HEK293 (cell line): ENCODE data around the gene CXXC1.

Source experiments
- CTCF ChIA-PET: fragments of 350-600 bp; formaldehyde crosslinking; extraction: SDS; loops from one replicate; lab custom pipeline; 2021; ENCODE audit warnings: antibody characterized with exemption; lab: Yijun Ruan, JAX
- POLR2A ChIA-PET: fragments of 300-600 bp; formaldehyde crosslinking; extraction: SDS; loops from one replicate; lab custom pipeline; 2020; ENCODE audit warnings: antibody characterized with exemption, inconsistent platforms; lab: Yijun Ruan, JAX
- H3K27ac ChIP-seq: fragments of 200-500 bp; sonication (Bioruptor generic); 2 replicates; pipeline ENCODE4 v1.5.1; 2014; ENCODE audit warnings: low read depth, low read length, control low read depth, inconsistent platforms; ENCODE audit errors: extremely low read depth
- H3K36me3 ChIP-seq, 2 experiments: fragments of 200-500 bp in 1 of 2; sonication (Bioruptor generic) in 1 of 2; 1 replicate in 1 of 2; 2 replicates in 1 of 2; pipeline ENCODE4 v1.5.1; 2014 to 2017; ENCODE audit warnings: inconsistent platforms in 2 of 2, low read length in 2 of 2; ENCODE audit not compliant: control insufficient read depth in 2 of 2, insufficient read depth in 1 of 2
- H3K4me1 ChIP-seq: fragments of 200-500 bp; sonication (Bioruptor generic); 2 replicates; pipeline ENCODE4 v1.5.1; 2014; ENCODE audit warnings: mild to moderate bottlenecking, low read length, inconsistent platforms; ENCODE audit not compliant: control insufficient read depth, insufficient read depth
- H3K4me3 ChIP-seq: 2 replicates; pipeline ENCODE4 v1.5.1; 2011; ENCODE audit warnings: low read depth, mild to moderate bottlenecking, control low read depth, low read length, moderate library complexity
- H3K9me3 ChIP-seq: fragments of 200-500 bp; sonication (Bioruptor generic); 2 replicates; pipeline ENCODE4 v1.5.1; 2014; ENCODE audit warnings: low read depth, low read length, inconsistent platforms; ENCODE audit not compliant: control insufficient read depth, insufficient read depth
- KLF8 ChIP-seq: fragments of 450-650 bp; formaldehyde crosslinking; IDR thresholded peaks from 2 replicates; pipeline ENCODE4 v1.5.1; 2016; ENCODE audit warnings: missing biosample characterization, missing genetic modification characterization
- PRDM4 ChIP-seq: fragments of 450-650 bp; formaldehyde crosslinking; IDR thresholded peaks from 2 replicates; pipeline ENCODE4 v1.5.1; 2017; ENCODE audit warnings: missing biosample characterization, missing genetic modification characterization
- SP3 ChIP-seq: fragments of 450-650 bp; formaldehyde crosslinking; IDR thresholded peaks from 2 replicates; pipeline ENCODE4 v1.5.1; 2016; ENCODE audit warnings: missing biosample characterization, missing genetic modification characterization
- TCF7L2 ChIP-seq: IDR thresholded peaks from 2 replicates; pipeline ENCODE4 v1.6.1; 2011; ENCODE audit warnings: low read depth, mild to moderate bottlenecking, inconsistent platforms, low read length, moderate library complexity, borderline replicate concordance
- TSHZ1 ChIP-seq: fragments of 450-650 bp; formaldehyde crosslinking; IDR thresholded peaks from 2 replicates; pipeline ENCODE4 v1.5.1; 2016; ENCODE audit warnings: missing biosample characterization, missing genetic modification characterization, borderline replicate concordance
- YY2 ChIP-seq: fragments of 450-650 bp; formaldehyde crosslinking; IDR thresholded peaks from 2 replicates; pipeline ENCODE4 v1.5.1; 2016; ENCODE audit warnings: missing biosample characterization, missing genetic modification characterization
- ZBTB49 ChIP-seq: fragments of 450-650 bp; formaldehyde crosslinking; IDR thresholded peaks from 2 replicates; pipeline ENCODE4 v1.5.1; 2016; ENCODE audit warnings: missing biosample characterization, missing genetic modification characterization, low read depth
- ZFHX2 ChIP-seq: fragments of 450-650 bp; formaldehyde crosslinking; conservative IDR thresholded peaks from 2 replicates; pipeline ENCODE4 v1.5.1; 2016; ENCODE audit warnings: missing biosample characterization, missing genetic modification characterization
- ZNF155 ChIP-seq: fragments of 450-650 bp; formaldehyde crosslinking; IDR thresholded peaks from 2 replicates; pipeline ENCODE4 v1.5.1; 2016; ENCODE audit warnings: missing biosample characterization, missing genetic modification characterization
- ZNF223 ChIP-seq: fragments of 450-650 bp; formaldehyde crosslinking; IDR thresholded peaks from 2 replicates; pipeline ENCODE4 v1.5.1; 2016; ENCODE audit warnings: missing biosample characterization, missing genetic modification characterization
- ZNF274 ChIP-seq, 2 experiments: fragments of 200-500 bp in 1 of 2; fragments of 450-650 bp in 1 of 2; sonication (Bioruptor generic) in 1 of 2; formaldehyde crosslinking in 1 of 2; IDR thresholded peaks; 2 replicates each; pipeline versions ENCODE4 v1.5.1 to v1.6.1; 2014 to 2016; ENCODE audit warnings: borderline replicate concordance in 1 of 2, inconsistent platforms in 1 of 2, low read length in 1 of 2, missing biosample characterization in 1 of 2, missing genetic modification characterization in 1 of 2
- ZNF311 ChIP-seq: fragments of 450-650 bp; formaldehyde crosslinking; IDR thresholded peaks from 2 replicates; pipeline ENCODE4 v1.5.1; 2017; ENCODE audit warnings: missing biosample characterization, missing genetic modification characterization, borderline replicate concordance
- ZNF521 ChIP-seq: fragments of 450-650 bp; formaldehyde crosslinking; IDR thresholded peaks from 2 replicates; pipeline ENCODE4 v1.5.1; 2017; ENCODE audit warnings: missing biosample characterization, mild to moderate bottlenecking, missing genetic modification characterization
- ZNF544 ChIP-seq: fragments of 450-650 bp; formaldehyde crosslinking; IDR thresholded peaks from 2 replicates; pipeline ENCODE4 v1.5.0; 2017; ENCODE audit warnings: missing biosample characterization, missing genetic modification characterization
- ZNF555 ChIP-seq: fragments of 450-650 bp; formaldehyde crosslinking; conservative IDR thresholded peaks from 2 replicates; pipeline ENCODE4 v1.5.1; 2017; ENCODE audit warnings: missing biosample characterization, mild to moderate bottlenecking, missing genetic modification characterization, inconsistent platforms
- ZNF558 ChIP-seq: fragments of 450-650 bp; formaldehyde crosslinking; IDR thresholded peaks from 2 replicates; pipeline ENCODE4 v1.5.1; 2016; ENCODE audit warnings: missing biosample characterization, missing genetic modification characterization
- ZNF585B ChIP-seq: fragments of 450-650 bp; formaldehyde crosslinking; IDR thresholded peaks from 2 replicates; pipeline ENCODE4 v1.5.1; 2016; ENCODE audit warnings: missing biosample characterization, missing genetic modification characterization
- ZNF623 ChIP-seq: fragments of 450-650 bp; formaldehyde crosslinking; IDR thresholded peaks from 2 replicates; pipeline ENCODE4 v1.5.1; 2016; ENCODE audit warnings: missing biosample characterization, missing genetic modification characterization
- ZNF629 ChIP-seq: fragments of 450-650 bp; formaldehyde crosslinking; IDR thresholded peaks from 2 replicates; pipeline ENCODE4 v1.5.1; 2017; ENCODE audit warnings: missing biosample characterization, missing genetic modification characterization

CXXC1 gene

GRCh38 chr18:50320719-50321118 is 33.2 kb upstream of the CXXC1 start:
- POLR2A ChIA-PET: no interaction called here
- H3K36me3 ChIP-seq: no peaks in the 10 kb centered on the region
- no peaks in the 10 kb centered on the region for H3K4me1 ChIP-seq
- CTCF ChIA-PET: interaction anchor here (0.6 to 1.2 kb wide), 2 partner anchors 15 to 37 kb away, joined by 3 to 5 read pairs; no protein-coding TSS in a partner anchor
- no peak for TF ChIP-seq ZNF311 (tag by site-specific recombination)
- no peak for TF ChIP-seq SP3
- no peak for TF ChIP-seq ZNF521
- TF ChIP-seq TCF7L2: no peak
- no peak for TF ChIP-seq TSHZ1
- no peak for TF ChIP-seq ZNF223 (tag by site-specific recombination)
- no peak for TF ChIP-seq ZNF544 (tag by site-specific recombination)
- no peak for TF ChIP-seq ZFHX2
- TF ChIP-seq ZNF274 (IDR thresholded peaks at IDR 0.05; ENCODE audit: low read length): no peak
- TF ChIP-seq ZNF274 (tag by site-specific recombination; IDR thresholded peaks at IDR 0.05; ENCODE audit: borderline replicate concordance): no peak
- TF ChIP-seq KLF8 (tag by site-specific recombination): no peak
- TF ChIP-seq ZNF629 (tag by site-specific recombination): no peak
- no peak for TF ChIP-seq ZNF155 (tag by site-specific recombination)
- TF ChIP-seq ZNF585B (tag by site-specific recombination): no peak
- TF ChIP-seq ZBTB49 (tag by site-specific recombination): no peak
- no peak for TF ChIP-seq ZNF558 (tag by site-specific recombination)
- no peak for TF ChIP-seq YY2 (tag by site-specific recombination)
- TF ChIP-seq PRDM4 (tag by site-specific recombination): no peak
- TF ChIP-seq ZNF555 (tag by site-specific recombination): no peak
- no peak for TF ChIP-seq ZNF623 (tag by site-specific recombination)
- TF ChIP-seq, all 188 proteins: peak for 0
- Histone ChIP-seq H3K9me3 (no peaks in the 10 kb centered on the region), H3K4me3 (no peak overlapping the region), H3K27ac (no peak overlapping the region)
